ENCODE results near the gene MARS1.

DNA sequence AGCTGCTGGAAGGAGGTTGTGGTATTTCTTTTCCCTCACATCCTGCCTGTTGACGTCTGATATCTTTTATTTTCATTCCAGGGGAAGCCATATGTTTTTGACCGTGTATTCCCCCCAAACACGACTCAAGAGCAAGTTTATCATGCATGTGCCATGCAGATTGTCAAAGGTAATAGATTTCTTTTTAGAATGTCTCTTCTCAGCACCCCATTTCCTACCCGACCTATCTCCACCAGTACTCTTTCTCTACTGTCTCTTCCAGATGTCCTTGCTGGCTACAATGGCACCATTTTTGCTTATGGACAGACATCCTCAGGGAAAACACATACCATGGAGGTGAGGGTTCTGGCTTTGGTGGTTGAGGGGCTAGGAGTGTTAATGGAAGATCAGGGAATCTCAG, 75.5 kb downstream of the MARS1 start:
- TF ChIP-seq, protein P1, sequence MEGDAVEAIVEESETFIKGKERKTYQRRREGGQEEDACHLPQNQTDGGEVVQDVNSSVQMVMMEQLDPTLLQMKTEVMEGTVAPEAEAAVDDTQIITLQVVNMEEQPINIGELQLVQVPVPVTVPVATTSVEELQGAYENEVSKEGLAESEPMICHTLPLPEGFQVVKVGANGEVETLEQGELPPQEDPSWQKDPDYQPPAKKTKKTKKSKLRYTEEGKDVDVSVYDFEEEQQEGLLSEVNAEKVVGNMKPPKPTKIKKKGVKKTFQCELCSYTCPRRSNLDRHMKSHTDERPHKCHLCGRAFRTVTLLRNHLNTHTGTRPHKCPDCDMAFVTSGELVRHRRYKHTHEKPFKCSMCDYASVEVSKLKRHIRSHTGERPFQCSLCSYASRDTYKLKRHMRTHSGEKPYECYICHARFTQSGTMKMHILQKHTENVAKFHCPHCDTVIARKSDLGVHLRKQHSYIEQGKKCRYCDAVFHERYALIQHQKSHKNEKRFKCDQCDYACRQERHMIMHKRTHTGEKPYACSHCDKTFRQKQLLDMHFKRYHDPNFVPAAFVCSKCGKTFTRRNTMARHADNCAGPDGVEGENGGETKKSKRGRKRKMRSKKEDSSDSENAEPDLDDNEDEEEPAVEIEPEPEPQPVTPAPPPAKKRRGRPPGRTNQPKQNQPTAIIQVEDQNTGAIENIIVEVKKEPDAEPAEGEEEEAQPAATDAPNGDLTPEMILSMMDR (IDR thresholded peaks at IDR 0.05) = no peak
- no peak for TF ChIP-seq ZFX (IDR thresholded peaks at IDR 0.05; ENCODE audit: borderline replicate concordance)

All from 22Rv1 (cell line).